ENCODE results near the gene ANGEL2. TPM values are rescaled to one million over a fixed set of nuclear protein-coding genes. Genes with fewer than 3 reads are reported as not detected.

Gene ANGEL2
- total RNA-seq, 1 donor from 2014 or later: 45.2 TPM

- peak overlapping the region; percentile 91 for H3K27ac Mint-ChIP-seq
- peaks cover 30% of the 10 kb centered on the region for H3K36me3 Mint-ChIP-seq
- TF ChIP-seq CTCF (IDR thresholded peaks at IDR 0.05; ENCODE audit: unreplicated experiment): no peak
- no peaks in the 10 kb centered on the region for H3K27me3 Mint-ChIP-seq (ENCODE audit: low read depth)
- peak overlapping the region; percentile 86 for H3K4me3 Mint-ChIP-seq
- DNase-seq (ENCODE audit: low spot score in 2 of 2, unreplicated experiment in 2 of 2): no peak
- H3K9me3 Mint-ChIP-seq: peaks cover 4% of the 10 kb centered on the region
- peaks cover 25% of the 10 kb centered on the region for H3K4me1 Mint-ChIP-seq
These were observed 63.6 kb downstream of the ANGEL2 start for GRCh38 chr1:212951947-212952640.

GRCh38 chr1:212951126-212951946 lies 64.3 kb downstream of the ANGEL2 start:
- H3K27me3 Mint-ChIP-seq (ENCODE audit: low read depth): no peaks in the 10 kb centered on the region
- TF ChIP-seq CTCF (IDR thresholded peaks at IDR 0.05; ENCODE audit: unreplicated experiment): no peak
- peak in 1 of 2 experiments; percentile 43 for DNase-seq (ENCODE audit: low spot score in 2 of 2, unreplicated experiment in 2 of 2)

GRCh38 chr1:212950243-212951125 lies 65.2 kb downstream of the ANGEL2 start, which contains the start of gene VASH2:
TSS of gene VASH2 (plus strand) at chr1:212950541. CDS start at chr1:212951543, 1,002 bp downstream.
- H3K27ac Mint-ChIP-seq: peak within 1 kb of the TSS; percentile 75
- peak within 1 kb of the TSS; percentile 86 for H3K4me3 Mint-ChIP-seq
- peaks cover 17% of the 10 kb centered on the region for H3K36me3 Mint-ChIP-seq
- peaks cover 4% of the 10 kb centered on the region for H3K9me3 Mint-ChIP-seq
- peak; percentile 74 to 79 for DNase-seq (ENCODE audit: low spot score in 2 of 2, unreplicated experiment in 2 of 2)
- H3K27me3 Mint-ChIP-seq (ENCODE audit: low read depth): no peaks in the 10 kb centered on the region
- TF ChIP-seq CTCF (IDR thresholded peaks at IDR 0.05; ENCODE audit: unreplicated experiment): no peak
- peaks cover 25% of the 10 kb centered on the region for H3K4me1 Mint-ChIP-seq

More at GRCh38 chr1:212951126-212951946, 64.3 kb downstream of the ANGEL2 start:
- H3K9me3 Mint-ChIP-seq: peaks cover 4% of the 10 kb centered on the region
- peak overlapping the region; percentile 91 for H3K27ac Mint-ChIP-seq
- peaks cover 25% of the 10 kb centered on the region for H3K4me1 Mint-ChIP-seq
- H3K4me3 Mint-ChIP-seq: peak overlapping the region; percentile 86
- H3K36me3 Mint-ChIP-seq: peaks cover 23% of the 10 kb centered on the region

- H3K9me3 Mint-ChIP-seq: peaks cover 4% of the 10 kb centered on the region
- TF ChIP-seq CTCF (IDR thresholded peaks at IDR 0.05; ENCODE audit: unreplicated experiment): no peak
- peaks cover 25% of the 10 kb centered on the region for H3K4me1 Mint-ChIP-seq
- H3K4me3 Mint-ChIP-seq: peak overlapping the region; percentile 86
- peak overlapping the region; percentile 59 for H3K27ac Mint-ChIP-seq
- no peaks in the 10 kb centered on the region for H3K27me3 Mint-ChIP-seq (ENCODE audit: low read depth)
- no peak for DNase-seq (ENCODE audit: low spot score in 2 of 2, unreplicated experiment in 2 of 2)
- H3K36me3 Mint-ChIP-seq: peaks cover 11% of the 10 kb centered on the region
These were observed 65.9 kb downstream of the ANGEL2 start for GRCh38 chr1:212949771-212950170.

GRCh38 chr1:212946872-212947271 lies 68.8 kb downstream of the ANGEL2 start:
- no peak for DNase-seq (ENCODE audit: low spot score in 2 of 2, unreplicated experiment in 2 of 2)
- Mint-ChIP-seq H3K36me3 (no peaks in the 10 kb centered on the region), H3K4me3 (no peak overlapping the region), H3K4me1 (peaks cover 7% of the 10 kb centered on the region), H3K27me3 (ENCODE audit: low read depth) (no peaks in the 10 kb centered on the region), H3K27ac (no peak overlapping the region), H3K9me3 (peaks cover 4% of the 10 kb centered on the region)
- TF ChIP-seq CTCF (IDR thresholded peaks at IDR 0.05; ENCODE audit: unreplicated experiment): no peak

Measured in mesothelial cell of epicardium (in vitro differentiated cells).